H1 (cell line): ENCODE data around the gene THPO.

ENCODE experiments used
- CTCF ChIP-seq, 3 experiments: IDR thresholded peaks; 1 replicate in 2 of 3; 2 replicates in 1 of 3; pipeline versions ENCODE4 v1.5.1 to v1.6.1; 2011; ENCODE audit warnings: low read length in 3 of 3, mild to moderate bottlenecking in 3 of 3, inconsistent platforms in 2 of 3, low read depth in 1 of 3, moderate library complexity in 1 of 3; ENCODE audit not compliant: insufficient read depth in 1 of 3; ENCODE audit errors: control extremely low read depth in 1 of 3
- EP300 ChIP-seq, 2 experiments: IDR thresholded peaks; 1 replicate in 1 of 2; 2 replicates in 1 of 2; pipeline ENCODE4 v1.6.1; 2011 to 2012; ENCODE audit warnings: low read depth in 2 of 2, low read length in 2 of 2, mild to moderate bottlenecking in 2 of 2, borderline replicate concordance in 1 of 2, inconsistent platforms in 1 of 2, moderate library complexity in 1 of 2
- EZH2 ChIP-seq: fragments of 200-600 bp; sonication (generic); IDR thresholded peaks from 2 replicates; pipeline ENCODE4 v1.7.1; 2012; ENCODE audit warnings: low read depth, mild to moderate bottlenecking, moderate library complexity, low read length, inconsistent platforms; ENCODE audit not compliant: severe bottlenecking
- GTF2F1 ChIP-seq: IDR thresholded peaks from 2 replicates; pipeline ENCODE4 v1.6.1; 2012; ENCODE audit warnings: low read depth, low read length, improper control_type of control experiment, borderline replicate concordance
- HDAC2 ChIP-seq, 2 experiments: fragments of 300-600 bp in 1 of 2; sonication (generic) in 1 of 2; IDR thresholded peaks; 2 replicates each; pipeline ENCODE4 v1.6.1; 2011 to 2012; ENCODE audit warnings: low read depth in 2 of 2, low read length in 2 of 2, mild to moderate bottlenecking in 2 of 2, moderate library complexity in 2 of 2, borderline replicate concordance in 1 of 2, inconsistent platforms in 1 of 2
- MAFK ChIP-seq: IDR thresholded peaks from 2 replicates; pipeline ENCODE4 v1.6.1; 2012; ENCODE audit warnings: low read depth, mild to moderate bottlenecking, improper control_type of control experiment, low read length
- PHF8 ChIP-seq: fragments of 200-600 bp; sonication (generic); conservative IDR thresholded peaks from 2 replicates; pipeline ENCODE4 v1.7.1; 2012; ENCODE audit warnings: low read depth, mild to moderate bottlenecking, inconsistent platforms, low read length, moderate library complexity
- SIN3A ChIP-seq, 2 experiments: IDR thresholded peaks in 1 of 2; conservative IDR thresholded peaks in 1 of 2; 2 replicates each; pipeline ENCODE4 v1.6.1; 2011 to 2012; ENCODE audit warnings: low read length in 2 of 2, improper control_type of control experiment in 1 of 2, low read depth in 1 of 2, mild to moderate bottlenecking in 1 of 2
- SP1 ChIP-seq: IDR thresholded peaks from 2 replicates; pipeline ENCODE4 v1.6.1; 2011; ENCODE audit warnings: low read depth, low read length

DNA sequence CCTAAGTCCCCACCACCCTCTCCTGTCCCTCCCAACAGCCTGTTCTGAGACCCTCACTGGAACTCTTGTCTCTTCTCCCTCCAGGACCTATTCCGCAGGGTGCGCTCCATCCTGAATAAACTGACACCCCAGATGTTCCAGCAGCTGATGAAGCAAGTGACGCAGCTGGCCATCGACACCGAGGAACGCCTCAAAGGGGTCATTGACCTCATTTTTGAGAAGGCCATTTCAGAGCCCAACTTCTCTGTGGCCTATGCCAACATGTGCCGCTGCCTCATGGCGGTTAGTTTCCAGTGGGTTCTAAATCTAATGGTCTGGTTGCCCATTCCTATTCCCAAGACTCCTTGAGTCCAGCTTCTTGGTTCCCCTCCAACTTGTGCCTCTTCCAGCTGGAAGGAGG lies 54.3 kb downstream of the THPO start:
- TF ChIP-seq CTCF (IDR thresholded peaks at IDR 0.05; ENCODE audit: control extremely low read depth in 1 of 3, insufficient read depth in 1 of 3, low read depth in 1 of 3, low read length in 3 of 3) (no peak), PHF8 (no peak), GTF2F1 (no peak), HDAC2 (IDR thresholded peaks at IDR 0.05; ENCODE audit: borderline replicate concordance in 1 of 2, low read depth in 2 of 2, low read length in 2 of 2) (no peak), MAFK (no peak), SP1 (no peak), EP300 (IDR thresholded peaks at IDR 0.05; ENCODE audit: borderline replicate concordance in 1 of 2, low read depth in 2 of 2, low read length in 2 of 2) (no peak), EZH2 (no peak), SIN3A (conservative IDR thresholded peaks at IDR 0.05 in 1 of 2, IDR thresholded peaks at IDR 0.05 in 1 of 2; ENCODE audit: low read depth in 1 of 2, low read length in 2 of 2) (no peak)
